GM19023 (cell line): ENCODE measurements around the gene FHAD1.

Source experiments
- ATAC-seq: cut with Tn5 transposase; IDR thresholded peaks from one replicate; pipeline ENCODE4 v1.9.1; 2021; ENCODE audit warnings: mild to moderate bottlenecking, moderate library complexity; ENCODE audit not compliant: unreplicated experiment

The FHAD1 gene

GRCh38 chr1:15246960-15247614, at the start of gene FHAD1:
FHAD1 (plus strand) TSS chr1:15247223; CDS start chr1:15251785, 4,562 bp downstream.
- ATAC-seq: no peak

- no peak for ATAC-seq
Measured at GRCh38 chr1:15197591-15198447, 49.2 kb upstream of the FHAD1 start.

- ATAC-seq: no peak
Measured at GRCh38 chr1:15198684-15199083, 48.3 kb upstream of the FHAD1 start.

- no peak for ATAC-seq
Measured at GRCh38 chr1:15201221-15201620, 45.8 kb upstream of the FHAD1 start.

GRCh38 chr1:15201849-15202551, 45.0 kb upstream of the FHAD1 start:
- ATAC-seq: no peak

GRCh38 chr1:15204931-15205330, 42.1 kb upstream of the FHAD1 start:
- no peak for ATAC-seq

GRCh38 chr1:15205586-15206346, 41.3 kb upstream of the FHAD1 start:
- no peak for ATAC-seq

- ATAC-seq: no peak
Measured at GRCh38 chr1:15206418-15207030, 40.5 kb upstream of the FHAD1 start.

- ATAC-seq: no peak
Measured at GRCh38 chr1:15207031-15207828, 39.8 kb upstream of the FHAD1 start.

- no peak for ATAC-seq
Measured at GRCh38 chr1:15207829-15208429, 39.1 kb upstream of the FHAD1 start.

GRCh38 chr1:15210651-15211375, 36.2 kb upstream of the FHAD1 start:
- ATAC-seq: no peak

- no peak for ATAC-seq
Measured at GRCh38 chr1:15211424-15211823, 35.6 kb upstream of the FHAD1 start.

- no peak for ATAC-seq
Measured at GRCh38 chr1:15212216-15212953, 34.6 kb upstream of the FHAD1 start.

- ATAC-seq: no peak
Measured at GRCh38 chr1:15212954-15213291, 34.1 kb upstream of the FHAD1 start.

- ATAC-seq: no peak
Measured at GRCh38 chr1:15213341-15213821, 33.6 kb upstream of the FHAD1 start.

GRCh38 chr1:15214527-15214926, 32.5 kb upstream of the FHAD1 start:
- no peak for ATAC-seq

GRCh38 chr1:15215116-15215515, 31.9 kb upstream of the FHAD1 start:
- ATAC-seq: no peak

- ATAC-seq: no peak
Measured at GRCh38 chr1:15217654-15218053, 29.4 kb upstream of the FHAD1 start.
